GM10248 (cell line): ENCODE data around the gene FBXO38.
"Not testable (repeated sequence)": the region's sequence is repeated elsewhere in the genome, so short reads cannot be mapped to it uniquely, and the experiment has no call there.

ENCODE experiments used
- CTCF ChIA-PET: fragments of 300-600 bp; sonication (Branson Sonifier 250); formaldehyde crosslinking; extraction: SDS; loops from one replicate; lab custom pipeline; 2021; ENCODE audit warnings: antibody characterized with exemption; lab: Yijun Ruan, JAX
- POLR2A ChIA-PET: fragments of 350-650 bp; sonication (Branson Sonifier 250); formaldehyde crosslinking; extraction: SDS; loops from one replicate; lab custom pipeline; 2020; ENCODE audit warnings: antibody characterized with exemption; lab: Yijun Ruan, JAX
- DNase-seq: peaks from one replicate; pipeline ENCODE4 v3.0.0; 2012; ENCODE audit errors: extremely low spot score
- TF ChIP-seq, protein P1 (sequence below): IDR thresholded peaks from 2 replicates; pipeline ENCODE4 v1.5.1; 2012; ENCODE audit warnings: mild to moderate bottlenecking, low read depth; ENCODE audit errors: extremely low read depth, missing control alignments, control extremely low read depth

FBXO38 gene

DNA sequence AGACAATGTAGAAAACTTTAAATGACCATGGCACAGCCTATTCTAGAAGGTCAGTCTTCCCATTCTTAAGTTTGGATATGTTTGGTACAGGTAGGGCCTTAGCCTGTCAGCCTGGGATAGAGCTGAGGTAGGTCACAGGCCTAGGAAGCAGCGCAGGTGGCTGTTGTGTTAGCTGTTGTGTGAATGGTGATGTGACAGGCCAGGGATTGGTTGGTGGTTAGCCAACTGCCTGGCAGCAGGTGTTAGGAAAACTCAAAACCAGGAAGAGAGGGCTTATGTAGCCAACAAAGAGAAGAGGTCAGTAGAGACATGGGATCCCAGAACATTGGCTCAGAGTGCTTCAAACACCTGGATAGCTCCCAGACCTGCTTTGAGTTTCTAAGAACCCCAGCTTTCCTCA, 84.2 kb downstream of the FBXO38 start:
- TF ChIP-seq, protein P1, sequence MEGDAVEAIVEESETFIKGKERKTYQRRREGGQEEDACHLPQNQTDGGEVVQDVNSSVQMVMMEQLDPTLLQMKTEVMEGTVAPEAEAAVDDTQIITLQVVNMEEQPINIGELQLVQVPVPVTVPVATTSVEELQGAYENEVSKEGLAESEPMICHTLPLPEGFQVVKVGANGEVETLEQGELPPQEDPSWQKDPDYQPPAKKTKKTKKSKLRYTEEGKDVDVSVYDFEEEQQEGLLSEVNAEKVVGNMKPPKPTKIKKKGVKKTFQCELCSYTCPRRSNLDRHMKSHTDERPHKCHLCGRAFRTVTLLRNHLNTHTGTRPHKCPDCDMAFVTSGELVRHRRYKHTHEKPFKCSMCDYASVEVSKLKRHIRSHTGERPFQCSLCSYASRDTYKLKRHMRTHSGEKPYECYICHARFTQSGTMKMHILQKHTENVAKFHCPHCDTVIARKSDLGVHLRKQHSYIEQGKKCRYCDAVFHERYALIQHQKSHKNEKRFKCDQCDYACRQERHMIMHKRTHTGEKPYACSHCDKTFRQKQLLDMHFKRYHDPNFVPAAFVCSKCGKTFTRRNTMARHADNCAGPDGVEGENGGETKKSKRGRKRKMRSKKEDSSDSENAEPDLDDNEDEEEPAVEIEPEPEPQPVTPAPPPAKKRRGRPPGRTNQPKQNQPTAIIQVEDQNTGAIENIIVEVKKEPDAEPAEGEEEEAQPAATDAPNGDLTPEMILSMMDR = no peak
- ChIA-PET CTCF (interaction anchor here (0.8 to 1.0 kb wide), 2 partner anchors 11 to 23 kb away, joined by 3 to 4 read pairs; no protein-coding TSS in a partner anchor), POLR2A (no interaction called here)
- no peak for DNase-seq

DNA sequence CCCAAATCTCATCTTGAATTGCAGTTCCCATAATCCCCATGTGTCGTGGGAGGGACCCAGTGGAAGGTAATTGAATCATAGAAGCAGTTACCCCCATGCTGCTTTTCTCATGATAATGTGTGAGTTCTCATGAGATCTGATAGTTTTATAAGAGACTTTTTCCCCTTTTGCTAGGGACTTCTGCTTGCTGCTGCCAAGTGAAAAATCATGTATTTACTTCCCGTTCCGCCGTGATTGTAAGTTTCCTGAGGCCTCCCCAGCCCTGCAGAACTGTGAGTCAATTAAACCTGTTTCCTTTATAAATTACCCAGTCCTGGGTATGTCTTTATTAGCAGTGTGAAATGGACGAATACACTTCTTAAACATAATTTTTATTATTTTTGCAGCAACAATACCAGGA, 85.0 kb downstream of the FBXO38 start:
- POLR2A ChIA-PET = not testable (repeated sequence)

DNA sequence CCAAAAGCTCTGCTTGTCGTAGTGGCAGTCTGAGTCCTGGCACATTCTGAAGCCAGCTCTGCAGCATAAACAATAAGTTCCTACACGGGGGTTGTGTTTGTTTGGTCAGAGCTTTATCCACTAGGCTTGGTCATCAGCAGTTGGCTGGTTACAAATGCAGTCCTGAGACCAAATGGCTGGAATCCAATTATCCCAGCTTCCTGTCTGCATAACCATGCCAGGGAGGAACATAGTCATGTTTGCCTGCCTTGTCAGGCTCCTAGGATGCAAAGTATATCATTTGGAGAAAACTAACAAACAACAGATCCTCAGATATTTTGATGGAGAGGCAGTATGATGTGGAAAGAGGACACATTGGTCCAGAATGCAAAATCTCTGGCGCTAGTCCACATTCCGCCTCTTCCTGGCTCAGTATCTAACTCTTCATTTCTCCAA, 85.8 kb downstream of the FBXO38 start:
- CTCF ChIA-PET = interaction anchor here (0.8 to 2.5 kb wide), 6 partner anchors 10 to 261 kb away, joined by 3 to 13 read pairs (median 5); no protein-coding TSS in a partner anchor
- TF ChIP-seq, protein P1 = no peak
- POLR2A ChIA-PET = no interaction called here
- no peak for DNase-seq

More for the DNA sequence above, 85.0 kb downstream of the FBXO38 start:
- CTCF ChIA-PET = interaction anchor here (0.8 to 2.5 kb wide), 6 partner anchors 10 to 262 kb away, joined by 3 to 9 read pairs (median 4); no protein-coding TSS in a partner anchor
- DNase-seq = not testable (repeated sequence)

DNA sequence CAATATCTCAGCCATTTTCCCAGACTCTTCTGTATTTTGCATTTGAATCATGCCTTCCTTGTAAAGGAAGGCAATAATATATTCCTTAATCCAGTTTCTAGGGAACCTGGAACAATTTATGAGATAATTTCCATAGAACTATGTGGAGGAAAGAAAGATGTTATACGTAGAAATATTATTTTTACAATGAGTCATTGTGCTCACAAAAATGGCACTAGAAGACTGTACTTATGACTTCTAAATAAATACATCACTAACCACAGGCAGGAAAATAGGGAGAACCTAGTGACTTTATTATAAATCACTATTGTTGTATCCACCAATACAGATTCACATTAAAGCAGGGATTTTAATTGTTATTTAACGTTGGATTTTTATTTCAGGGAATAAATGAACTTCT, 87.6 kb downstream of the FBXO38 start:
- no peak for DNase-seq
- CTCF ChIA-PET = interaction anchor here (2.5 kb wide), 1 partner anchor 14 kb away, joined by 9 read pairs; no protein-coding TSS in a partner anchor
- POLR2A ChIA-PET = no interaction called here
- TF ChIP-seq, protein P1 = no peak

DNA sequence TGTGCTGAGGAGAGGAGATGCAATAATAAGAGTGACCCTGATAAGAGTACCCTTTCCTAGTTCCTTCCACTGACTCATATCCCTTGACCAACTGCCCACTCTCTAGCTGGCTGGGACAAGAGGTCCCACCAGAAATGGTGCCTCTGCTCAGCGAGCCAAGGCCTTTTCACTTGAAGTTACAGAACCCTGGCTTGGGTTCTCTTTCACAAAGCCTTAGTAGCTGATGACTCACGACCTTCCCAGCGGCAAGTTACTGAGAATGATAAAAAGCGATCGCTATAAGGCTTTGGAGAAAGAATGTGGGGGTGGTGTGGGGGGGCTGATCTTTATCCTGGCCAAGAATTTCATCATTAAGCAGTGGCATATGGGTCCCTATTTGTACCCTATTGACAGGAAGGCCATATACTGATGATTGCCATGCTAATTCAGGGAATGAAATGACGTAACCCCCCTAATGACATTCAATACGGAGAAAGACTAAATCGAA, 90.3 kb downstream of the FBXO38 start:
- CTCF ChIA-PET = no interaction called here
- POLR2A ChIA-PET = no interaction called here
- TF ChIP-seq, protein P1 = no peak
- no peak for DNase-seq

DNA sequence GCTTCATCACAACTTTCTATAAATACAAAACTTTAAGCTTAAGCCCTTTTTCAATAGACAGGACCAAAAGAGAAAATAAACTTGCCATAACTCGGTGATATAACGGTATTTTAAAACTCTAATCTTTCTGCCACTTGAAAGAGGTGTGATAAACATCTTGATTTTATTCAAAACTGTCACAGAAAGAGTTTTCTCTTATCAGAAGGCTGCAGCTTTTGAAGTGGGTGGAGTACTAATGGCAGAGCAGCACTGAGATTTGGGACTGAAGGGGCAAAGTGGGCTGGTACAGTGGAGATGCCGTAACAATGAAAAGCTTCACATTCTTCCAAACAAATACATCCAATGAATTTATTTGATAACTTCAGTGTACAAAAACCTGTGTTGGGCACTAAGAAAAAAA, 92.5 kb downstream of the FBXO38 start:
- CTCF ChIA-PET = interaction anchor here (1.0 to 1.4 kb wide), 3 partner anchors 10 to 32 kb away, joined by 3 to 5 read pairs (median 4); no protein-coding TSS in a partner anchor
- TF ChIP-seq, protein P1 = no peak
- no peak for DNase-seq
- POLR2A ChIA-PET = no interaction called here

DNA sequence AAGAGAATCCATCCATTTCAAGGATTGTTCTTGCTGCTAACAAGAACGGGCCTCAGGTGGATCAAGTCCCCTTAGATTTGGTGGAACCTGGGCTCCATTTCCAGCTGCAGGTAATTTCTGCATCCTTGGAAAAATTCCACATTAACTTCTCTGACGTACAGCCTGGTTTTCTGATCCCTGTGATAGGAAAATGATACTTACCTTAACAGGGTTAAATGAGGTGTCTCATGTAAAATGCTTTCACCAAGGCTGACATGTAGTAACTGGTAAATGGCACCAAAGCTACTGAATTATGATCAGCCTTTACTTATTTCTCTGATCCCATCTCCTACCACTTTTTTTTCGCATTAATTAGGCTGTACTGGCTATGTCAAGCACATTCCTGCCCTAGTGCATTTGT, 93.7 kb downstream of the FBXO38 start:
- ChIA-PET POLR2A (no interaction called here), CTCF (interaction anchor here (1.4 kb wide), 1 partner anchor 33 kb away, joined by 5 read pairs; no protein-coding TSS in a partner anchor)
- DNase-seq = no peak
- TF ChIP-seq, protein P1 = no peak
